ENCODE data around the gene RAD52. TPM values are rescaled to one million over a fixed set of nuclear protein-coding genes. Genes with fewer than 3 reads are reported as not detected.

RAD52 gene
- total RNA-seq, 3 donors from 2014 or later: 13.3 to 30.6 (median 19.0) TPM

DNA sequence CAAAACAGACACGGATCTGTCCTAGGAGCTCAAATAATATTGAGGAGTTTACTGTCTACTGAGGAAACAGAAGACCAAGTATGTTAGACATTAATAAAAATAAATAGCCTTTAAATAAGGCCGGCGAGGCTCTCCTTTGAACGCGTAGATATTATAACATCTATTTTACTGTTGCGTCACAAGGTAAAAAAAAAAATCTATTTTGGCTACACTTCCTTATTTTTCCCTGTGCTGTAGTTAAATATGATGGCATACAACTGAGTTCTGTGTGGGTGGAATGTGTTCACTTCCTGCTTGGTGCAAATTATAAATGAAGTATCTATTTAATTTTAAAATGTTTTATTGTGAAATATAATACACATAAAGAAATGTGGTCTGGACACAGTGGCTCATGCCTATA, 17.2 kb upstream of the RAD52 start:
- H3K36me3 ChIP-seq: no peaks in the 10 kb centered on the region
- intact Hi-C loops (cut with DNase I; ENCODE audit: low total_unique reads): no loop called here
- H3K27me3 ChIP-seq: no peaks in the 10 kb centered on the region
- H3K27ac ChIP-seq: no peak overlapping the region
- no peaks in the 10 kb centered on the region for H3K4me1 ChIP-seq
- TF ChIP-seq POLR2AphosphoS5 (IDR thresholded peaks at IDR 0.05): no peak
- TF ChIP-seq, protein P1, sequence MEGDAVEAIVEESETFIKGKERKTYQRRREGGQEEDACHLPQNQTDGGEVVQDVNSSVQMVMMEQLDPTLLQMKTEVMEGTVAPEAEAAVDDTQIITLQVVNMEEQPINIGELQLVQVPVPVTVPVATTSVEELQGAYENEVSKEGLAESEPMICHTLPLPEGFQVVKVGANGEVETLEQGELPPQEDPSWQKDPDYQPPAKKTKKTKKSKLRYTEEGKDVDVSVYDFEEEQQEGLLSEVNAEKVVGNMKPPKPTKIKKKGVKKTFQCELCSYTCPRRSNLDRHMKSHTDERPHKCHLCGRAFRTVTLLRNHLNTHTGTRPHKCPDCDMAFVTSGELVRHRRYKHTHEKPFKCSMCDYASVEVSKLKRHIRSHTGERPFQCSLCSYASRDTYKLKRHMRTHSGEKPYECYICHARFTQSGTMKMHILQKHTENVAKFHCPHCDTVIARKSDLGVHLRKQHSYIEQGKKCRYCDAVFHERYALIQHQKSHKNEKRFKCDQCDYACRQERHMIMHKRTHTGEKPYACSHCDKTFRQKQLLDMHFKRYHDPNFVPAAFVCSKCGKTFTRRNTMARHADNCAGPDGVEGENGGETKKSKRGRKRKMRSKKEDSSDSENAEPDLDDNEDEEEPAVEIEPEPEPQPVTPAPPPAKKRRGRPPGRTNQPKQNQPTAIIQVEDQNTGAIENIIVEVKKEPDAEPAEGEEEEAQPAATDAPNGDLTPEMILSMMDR (IDR thresholded peaks at IDR 0.05): no peak
- TF ChIP-seq POLR2A (IDR thresholded peaks at IDR 0.05): no peak
- no peaks in the 10 kb centered on the region for H3K9me3 ChIP-seq
- no peak overlapping the region for H3K4me3 ChIP-seq
- no peak for DNase-seq (ENCODE audit: low spot score in 2 of 2)

DNA sequence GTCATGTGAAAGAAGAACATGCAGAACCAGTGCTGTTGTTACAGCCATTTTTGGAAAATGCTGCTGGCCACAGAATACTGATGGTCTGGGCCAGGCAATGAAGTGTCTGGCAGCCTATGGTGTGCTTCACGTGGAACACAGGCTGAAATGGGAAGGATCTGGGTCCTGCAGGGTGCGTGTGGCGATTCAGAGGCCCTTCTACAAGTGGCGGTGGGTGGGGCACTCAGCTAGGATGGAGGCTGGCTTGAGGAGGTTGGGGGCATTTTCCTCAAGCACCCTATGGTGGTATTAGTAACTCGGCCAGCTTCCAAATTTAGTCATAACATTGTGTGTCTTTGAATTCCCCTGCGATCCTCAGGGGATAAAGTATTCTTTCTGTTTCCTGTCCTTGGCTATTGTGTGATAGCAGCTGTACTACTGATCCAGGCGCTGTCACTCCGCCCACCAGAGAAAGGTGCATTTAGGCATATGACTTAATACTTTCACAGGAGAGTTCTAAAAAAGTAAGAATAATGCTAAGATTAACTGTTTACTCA, 9.2 kb upstream of the RAD52 start:
- Histone ChIP-seq H3K4me3 (no peak overlapping the region), H3K27me3 (no peaks in the 10 kb centered on the region), H3K4me1 (no peaks in the 10 kb centered on the region), H3K27ac (no peak overlapping the region), H3K36me3 (no peaks in the 10 kb centered on the region), H3K9me3 (no peaks in the 10 kb centered on the region)
- intact Hi-C loops (cut with DNase I; ENCODE audit: low total_unique reads): no loop called here
- TF ChIP-seq POLR2AphosphoS5 (IDR thresholded peaks at IDR 0.05): no peak
- no peak for TF ChIP-seq POLR2A (IDR thresholded peaks at IDR 0.05)
- TF ChIP-seq, protein P1 (IDR thresholded peaks at IDR 0.05): no peak
- DNase-seq (ENCODE audit: low spot score in 2 of 2): no peak

DNA sequence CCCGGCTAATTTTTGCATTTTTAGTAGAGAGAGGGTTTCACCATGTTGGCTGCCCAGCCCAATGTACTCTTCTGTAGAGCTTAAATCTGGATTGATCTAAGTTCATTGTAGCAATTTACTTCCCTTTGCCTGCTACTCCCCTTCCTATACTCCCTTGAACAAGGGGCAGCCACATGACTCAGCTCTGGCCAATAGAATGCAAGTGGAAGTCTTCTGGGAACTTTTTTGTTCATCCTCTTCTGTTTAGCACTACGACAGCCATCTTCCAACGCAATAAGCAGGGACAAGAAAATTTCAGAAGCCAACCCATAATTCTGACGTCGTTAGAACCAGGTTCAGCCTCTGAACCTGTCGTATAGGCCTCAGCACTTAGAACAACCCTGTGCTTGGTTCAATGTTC, 6.4 kb upstream of the RAD52 start:
- intact Hi-C loops (cut with DNase I; ENCODE audit: low total_unique reads): no loop called here
- H3K9me3 ChIP-seq: no peaks in the 10 kb centered on the region

DNA sequence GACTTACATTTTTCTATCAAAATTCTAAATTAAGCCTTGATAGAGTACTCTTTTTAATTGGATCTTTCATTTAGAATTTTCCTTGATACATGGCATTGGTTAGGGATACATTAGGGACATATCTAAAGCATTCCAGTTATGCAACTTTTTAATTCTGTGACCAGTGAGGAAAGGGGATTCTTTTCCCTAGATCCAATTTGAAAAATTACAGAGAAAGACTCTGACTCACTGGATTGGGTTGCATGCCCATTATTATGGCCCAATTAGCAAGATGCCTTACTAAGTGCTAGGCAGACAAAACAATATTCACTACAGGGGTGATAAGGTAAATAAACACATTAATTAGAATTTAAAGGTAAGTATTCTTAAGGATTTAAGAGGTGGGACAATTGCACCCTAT, 5.2 kb upstream of the RAD52 start:
- no peak overlapping the region for H3K4me3 ChIP-seq
- H3K27ac ChIP-seq: no peak overlapping the region
- TF ChIP-seq POLR2AphosphoS5 (IDR thresholded peaks at IDR 0.05) (no peak), POLR2A (IDR thresholded peaks at IDR 0.05) (no peak)
- TF ChIP-seq, protein P1 (IDR thresholded peaks at IDR 0.05): no peak
- DNase-seq (ENCODE audit: low spot score in 2 of 2): no peak
- H3K36me3 ChIP-seq: no peaks in the 10 kb centered on the region
- H3K9me3 ChIP-seq: no peaks in the 10 kb centered on the region
- H3K27me3 ChIP-seq: no peaks in the 10 kb centered on the region
- H3K4me1 ChIP-seq: no peaks in the 10 kb centered on the region
- intact Hi-C loops (cut with DNase I; ENCODE audit: low total_unique reads): no loop called here

More for the DNA sequence above, 6.4 kb upstream of the RAD52 start:
- DNase-seq (ENCODE audit: low spot score in 2 of 2): no peak
- Histone ChIP-seq H3K4me1 (no peaks in the 10 kb centered on the region), H3K27me3 (no peaks in the 10 kb centered on the region), H3K36me3 (no peaks in the 10 kb centered on the region), H3K4me3 (no peak overlapping the region), H3K27ac (no peak overlapping the region)
- TF ChIP-seq POLR2A (IDR thresholded peaks at IDR 0.05) (no peak), POLR2AphosphoS5 (IDR thresholded peaks at IDR 0.05) (no peak)
- TF ChIP-seq, protein P1 (IDR thresholded peaks at IDR 0.05): no peak

DNA sequence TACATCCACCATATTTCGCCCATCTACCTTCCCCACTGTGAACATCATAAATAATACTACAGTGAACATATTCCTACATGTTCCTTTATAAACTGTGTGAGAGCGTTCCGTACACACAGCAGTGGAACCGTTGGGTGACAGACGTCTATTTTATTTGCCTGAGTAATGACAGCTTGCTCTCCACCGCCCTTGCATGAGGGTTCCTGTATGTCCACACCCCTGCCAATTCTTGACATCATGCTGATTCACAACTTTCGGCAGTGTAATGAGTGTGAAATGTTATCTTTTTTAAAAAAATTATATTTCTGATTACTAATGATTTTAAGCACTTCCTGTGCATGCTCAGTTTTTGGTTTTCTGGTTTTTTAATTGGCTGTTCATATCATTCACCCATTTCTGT, 4.3 kb upstream of the RAD52 start:
- no peaks in the 10 kb centered on the region for H3K36me3 ChIP-seq
- H3K4me1 ChIP-seq: no peaks in the 10 kb centered on the region
- no peak for DNase-seq (ENCODE audit: low spot score in 2 of 2)
- no peak overlapping the region for H3K4me3 ChIP-seq
- H3K27me3 ChIP-seq: no peaks in the 10 kb centered on the region
- TF ChIP-seq POLR2A (IDR thresholded peaks at IDR 0.05) (no peak), POLR2AphosphoS5 (IDR thresholded peaks at IDR 0.05) (no peak)
- TF ChIP-seq, protein P1 (IDR thresholded peaks at IDR 0.05): no peak
- intact Hi-C loops (cut with DNase I; ENCODE audit: low total_unique reads): no loop called here
- no peak overlapping the region for H3K27ac ChIP-seq
- H3K9me3 ChIP-seq: no peaks in the 10 kb centered on the region
